ENCODE data around the gene MSRB1. TPM values are rescaled to one million over a fixed set of nuclear protein-coding genes. Genes with fewer than 3 reads are reported as not detected.

The MSRB1 gene
- total and polyA plus RNA-seq, 9 of the 15 experiments (the other 6 are each of a cell fraction or from before 2014, with no cell fraction given): 5.4 to 33.7 (median 25.7) TPM

DNA sequence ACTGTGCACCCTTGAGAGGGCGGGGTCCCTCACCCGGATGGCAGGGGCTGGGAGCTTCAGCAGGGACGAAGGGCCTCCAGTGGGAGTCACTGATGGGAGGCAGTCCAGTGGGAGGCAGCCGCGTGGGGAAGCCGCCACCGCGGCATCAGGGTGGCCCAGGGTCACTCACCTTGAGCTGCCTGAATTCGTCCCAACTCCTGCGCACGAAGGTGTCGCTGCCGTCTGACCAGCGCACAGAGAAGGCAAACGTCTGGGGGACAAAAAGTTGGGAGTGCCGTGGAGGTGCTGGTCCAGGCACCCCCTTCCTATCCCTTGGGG lies 37.7 kb upstream of the MSRB1 start (continued):
- TF ChIP-seq, protein P1, sequence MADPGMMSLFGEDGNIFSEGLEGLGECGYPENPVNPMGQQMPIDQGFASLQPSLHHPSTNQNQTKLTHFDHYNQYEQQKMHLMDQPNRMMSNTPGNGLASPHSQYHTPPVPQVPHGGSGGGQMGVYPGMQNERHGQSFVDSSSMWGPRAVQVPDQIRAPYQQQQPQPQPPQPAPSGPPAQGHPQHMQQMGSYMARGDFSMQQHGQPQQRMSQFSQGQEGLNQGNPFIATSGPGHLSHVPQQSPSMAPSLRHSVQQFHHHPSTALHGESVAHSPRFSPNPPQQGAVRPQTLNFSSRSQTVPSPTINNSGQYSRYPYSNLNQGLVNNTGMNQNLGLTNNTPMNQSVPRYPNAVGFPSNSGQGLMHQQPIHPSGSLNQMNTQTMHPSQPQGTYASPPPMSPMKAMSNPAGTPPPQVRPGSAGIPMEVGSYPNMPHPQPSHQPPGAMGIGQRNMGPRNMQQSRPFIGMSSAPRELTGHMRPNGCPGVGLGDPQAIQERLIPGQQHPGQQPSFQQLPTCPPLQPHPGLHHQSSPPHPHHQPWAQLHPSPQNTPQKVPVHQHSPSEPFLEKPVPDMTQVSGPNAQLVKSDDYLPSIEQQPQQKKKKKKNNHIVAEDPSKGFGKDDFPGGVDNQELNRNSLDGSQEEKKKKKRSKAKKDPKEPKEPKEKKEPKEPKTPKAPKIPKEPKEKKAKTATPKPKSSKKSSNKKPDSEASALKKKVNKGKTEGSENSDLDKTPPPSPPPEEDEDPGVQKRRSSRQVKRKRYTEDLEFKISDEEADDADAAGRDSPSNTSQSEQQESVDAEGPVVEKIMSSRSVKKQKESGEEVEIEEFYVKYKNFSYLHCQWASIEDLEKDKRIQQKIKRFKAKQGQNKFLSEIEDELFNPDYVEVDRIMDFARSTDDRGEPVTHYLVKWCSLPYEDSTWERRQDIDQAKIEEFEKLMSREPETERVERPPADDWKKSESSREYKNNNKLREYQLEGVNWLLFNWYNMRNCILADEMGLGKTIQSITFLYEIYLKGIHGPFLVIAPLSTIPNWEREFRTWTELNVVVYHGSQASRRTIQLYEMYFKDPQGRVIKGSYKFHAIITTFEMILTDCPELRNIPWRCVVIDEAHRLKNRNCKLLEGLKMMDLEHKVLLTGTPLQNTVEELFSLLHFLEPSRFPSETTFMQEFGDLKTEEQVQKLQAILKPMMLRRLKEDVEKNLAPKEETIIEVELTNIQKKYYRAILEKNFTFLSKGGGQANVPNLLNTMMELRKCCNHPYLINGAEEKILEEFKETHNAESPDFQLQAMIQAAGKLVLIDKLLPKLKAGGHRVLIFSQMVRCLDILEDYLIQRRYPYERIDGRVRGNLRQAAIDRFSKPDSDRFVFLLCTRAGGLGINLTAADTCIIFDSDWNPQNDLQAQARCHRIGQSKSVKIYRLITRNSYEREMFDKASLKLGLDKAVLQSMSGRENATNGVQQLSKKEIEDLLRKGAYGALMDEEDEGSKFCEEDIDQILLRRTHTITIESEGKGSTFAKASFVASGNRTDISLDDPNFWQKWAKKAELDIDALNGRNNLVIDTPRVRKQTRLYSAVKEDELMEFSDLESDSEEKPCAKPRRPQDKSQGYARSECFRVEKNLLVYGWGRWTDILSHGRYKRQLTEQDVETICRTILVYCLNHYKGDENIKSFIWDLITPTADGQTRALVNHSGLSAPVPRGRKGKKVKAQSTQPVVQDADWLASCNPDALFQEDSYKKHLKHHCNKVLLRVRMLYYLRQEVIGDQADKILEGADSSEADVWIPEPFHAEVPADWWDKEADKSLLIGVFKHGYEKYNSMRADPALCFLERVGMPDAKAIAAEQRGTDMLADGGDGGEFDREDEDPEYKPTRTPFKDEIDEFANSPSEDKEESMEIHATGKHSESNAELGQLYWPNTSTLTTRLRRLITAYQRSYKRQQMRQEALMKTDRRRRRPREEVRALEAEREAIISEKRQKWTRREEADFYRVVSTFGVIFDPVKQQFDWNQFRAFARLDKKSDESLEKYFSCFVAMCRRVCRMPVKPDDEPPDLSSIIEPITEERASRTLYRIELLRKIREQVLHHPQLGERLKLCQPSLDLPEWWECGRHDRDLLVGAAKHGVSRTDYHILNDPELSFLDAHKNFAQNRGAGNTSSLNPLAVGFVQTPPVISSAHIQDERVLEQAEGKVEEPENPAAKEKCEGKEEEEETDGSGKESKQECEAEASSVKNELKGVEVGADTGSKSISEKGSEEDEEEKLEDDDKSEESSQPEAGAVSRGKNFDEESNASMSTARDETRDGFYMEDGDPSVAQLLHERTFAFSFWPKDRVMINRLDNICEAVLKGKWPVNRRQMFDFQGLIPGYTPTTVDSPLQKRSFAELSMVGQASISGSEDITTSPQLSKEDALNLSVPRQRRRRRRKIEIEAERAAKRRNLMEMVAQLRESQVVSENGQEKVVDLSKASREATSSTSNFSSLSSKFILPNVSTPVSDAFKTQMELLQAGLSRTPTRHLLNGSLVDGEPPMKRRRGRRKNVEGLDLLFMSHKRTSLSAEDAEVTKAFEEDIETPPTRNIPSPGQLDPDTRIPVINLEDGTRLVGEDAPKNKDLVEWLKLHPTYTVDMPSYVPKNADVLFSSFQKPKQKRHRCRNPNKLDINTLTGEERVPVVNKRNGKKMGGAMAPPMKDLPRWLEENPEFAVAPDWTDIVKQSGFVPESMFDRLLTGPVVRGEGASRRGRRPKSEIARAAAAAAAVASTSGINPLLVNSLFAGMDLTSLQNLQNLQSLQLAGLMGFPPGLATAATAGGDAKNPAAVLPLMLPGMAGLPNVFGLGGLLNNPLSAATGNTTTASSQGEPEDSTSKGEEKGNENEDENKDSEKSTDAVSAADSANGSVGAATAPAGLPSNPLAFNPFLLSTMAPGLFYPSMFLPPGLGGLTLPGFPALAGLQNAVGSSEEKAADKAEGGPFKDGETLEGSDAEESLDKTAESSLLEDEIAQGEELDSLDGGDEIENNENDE (IDR thresholded peaks at IDR 0.05; ENCODE audit: low read depth, low read length): no peak
- TF ChIP-seq KAT7 (CRISPR knock-in tag; IDR thresholded peaks at IDR 0.05; ENCODE audit: borderline replicate concordance): no peak
- no peak for TF ChIP-seq ZC3H8 (IDR thresholded peaks at IDR 0.05)
- TF ChIP-seq, protein P2, sequence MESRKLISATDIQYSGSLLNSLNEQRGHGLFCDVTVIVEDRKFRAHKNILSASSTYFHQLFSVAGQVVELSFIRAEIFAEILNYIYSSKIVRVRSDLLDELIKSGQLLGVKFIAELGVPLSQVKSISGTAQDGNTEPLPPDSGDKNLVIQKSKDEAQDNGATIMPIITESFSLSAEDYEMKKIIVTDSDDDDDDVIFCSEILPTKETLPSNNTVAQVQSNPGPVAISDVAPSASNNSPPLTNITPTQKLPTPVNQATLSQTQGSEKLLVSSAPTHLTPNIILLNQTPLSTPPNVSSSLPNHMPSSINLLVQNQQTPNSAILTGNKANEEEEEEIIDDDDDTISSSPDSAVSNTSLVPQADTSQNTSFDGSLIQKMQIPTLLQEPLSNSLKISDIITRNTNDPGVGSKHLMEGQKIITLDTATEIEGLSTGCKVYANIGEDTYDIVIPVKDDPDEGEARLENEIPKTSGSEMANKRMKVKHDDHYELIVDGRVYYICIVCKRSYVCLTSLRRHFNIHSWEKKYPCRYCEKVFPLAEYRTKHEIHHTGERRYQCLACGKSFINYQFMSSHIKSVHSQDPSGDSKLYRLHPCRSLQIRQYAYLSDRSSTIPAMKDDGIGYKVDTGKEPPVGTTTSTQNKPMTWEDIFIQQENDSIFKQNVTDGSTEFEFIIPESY (CRISPR knock-in tag; IDR thresholded peaks at IDR 0.05): peak; percentile 90; the same call in 1 of the 2 replicates
- TF ChIP-seq ZNF644 (tag; IDR thresholded peaks at IDR 0.05; ENCODE audit: low read depth): no peak
- TF ChIP-seq POLR2G (IDR thresholded peaks at IDR 0.05; ENCODE audit: low read depth, low read length): peak; percentile 62
- no peak for TF ChIP-seq SP2 (IDR thresholded peaks at IDR 0.05; ENCODE audit: extremely low read depth, low read depth, low read length, poor library complexity, severe bottlenecking)
- no peak for TF ChIP-seq PHF20 (IDR thresholded peaks at IDR 0.05; ENCODE audit: partially characterized antibody)
- TF ChIP-seq KDM4B (IDR thresholded peaks at IDR 0.05; ENCODE audit: borderline replicate concordance in 2 of 2, low read depth in 1 of 2): no peak
- TF ChIP-seq, protein P3, sequence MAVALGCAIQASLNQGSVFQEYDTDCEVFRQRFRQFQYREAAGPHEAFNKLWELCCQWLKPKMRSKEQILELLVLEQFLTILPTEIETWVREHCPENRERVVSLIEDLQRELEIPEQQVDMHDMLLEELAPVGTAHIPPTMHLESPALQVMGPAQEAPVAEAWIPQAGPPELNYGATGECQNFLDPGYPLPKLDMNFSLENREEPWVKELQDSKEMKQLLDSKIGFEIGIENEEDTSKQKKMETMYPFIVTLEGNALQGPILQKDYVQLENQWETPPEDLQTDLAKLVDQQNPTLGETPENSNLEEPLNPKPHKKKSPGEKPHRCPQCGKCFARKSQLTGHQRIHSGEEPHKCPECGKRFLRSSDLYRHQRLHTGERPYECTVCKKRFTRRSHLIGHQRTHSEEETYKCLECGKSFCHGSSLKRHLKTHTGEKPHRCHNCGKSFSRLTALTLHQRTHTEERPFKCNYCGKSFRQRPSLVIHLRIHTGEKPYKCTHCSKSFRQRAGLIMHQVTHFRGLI (CRISPR knock-in tag; IDR thresholded peaks at IDR 0.05): no peak
